PC-3 (cell line): ENCODE data around the gene TBX6.

Experiments
- CTCF ChIP-seq: fragments of 300-600 bp; sonication (generic); conservative IDR thresholded peaks from 2 replicates; pipeline ENCODE4 v1.5.1; 2017; ENCODE audit warnings: antibody characterized with exemption, low read depth, mild to moderate bottlenecking, low read length
- EZH2 ChIP-seq: fragments of 300-600 bp; sonication (generic); IDR thresholded peaks from one replicate; pipeline ENCODE4 v1.6.1; 2017; ENCODE audit warnings: antibody characterized with exemption, mild to moderate bottlenecking, low read length; ENCODE audit not compliant: unreplicated experiment

GRCh38 chr16:30088832-30089624 lies 2.7 kb downstream of the TBX6 start:
- TF ChIP-seq CTCF (no peak), EZH2 (no peak)
